NCI-H345 treated with DMSO at 0.1 percent for 48 hours (cell line): ENCODE measurements around the gene HABP4.

ENCODE experiments used
- DNase-seq: peaks from one replicate; lab custom pipeline; 2025; ENCODE audit not compliant: unreplicated experiment; lab: John Stamatoyannopoulos, UW

The HABP4 gene

GRCh38 chr9:96435345-96435744 lies 14.6 kb upstream of the HABP4 start:
- no peak for DNase-seq

- DNase-seq, result no peak
Measured at GRCh38 chr9:96436063-96436455, 13.9 kb upstream of the HABP4 start.

- DNase-seq, result no peak
Measured at GRCh38 chr9:96436456-96437126, 13.4 kb upstream of the HABP4 start.

GRCh38 chr9:96437454-96437853 lies 12.5 kb upstream of the HABP4 start:
- DNase-seq, result no peak

- no peak for DNase-seq
Measured at GRCh38 chr9:96440671-96441199, 9.2 kb upstream of the HABP4 start.

- no peak for DNase-seq
Measured at GRCh38 chr9:96441798-96442445, 8.0 kb upstream of the HABP4 start.

- DNase-seq, result no peak
Measured at GRCh38 chr9:96442491-96442890, 7.5 kb upstream of the HABP4 start.

GRCh38 chr9:96447406-96447805 lies 2.6 kb upstream of the HABP4 start:
- no peak for DNase-seq

GRCh38 chr9:96448546-96449170 lies 1.3 kb upstream of the HABP4 start:
- DNase-seq, result no peak

GRCh38 chr9:96449523-96449844 lies 485 bp upstream of the HABP4 start:
- no peak for DNase-seq

- DNase-seq, result peak; percentile 38
Measured at GRCh38 chr9:96450613-96451528, 902 bp downstream of the HABP4 start.

- no peak for DNase-seq
Measured at GRCh38 chr9:96453625-96454024, 3.7 kb downstream of the HABP4 start.

- DNase-seq, result no peak
Measured at GRCh38 chr9:96457266-96457665, 7.3 kb downstream of the HABP4 start.

- no peak for DNase-seq
Measured at GRCh38 chr9:96458226-96458625, 8.3 kb downstream of the HABP4 start.

GRCh38 chr9:96459268-96460007 lies 9.5 kb downstream of the HABP4 start:
- DNase-seq, result no peak

- no peak for DNase-seq
Measured at GRCh38 chr9:96460470-96460869, 10.5 kb downstream of the HABP4 start.

- DNase-seq, result no peak
Measured at GRCh38 chr9:96460882-96461281, 10.9 kb downstream of the HABP4 start.

GRCh38 chr9:96461336-96461735 lies 11.4 kb downstream of the HABP4 start:
- DNase-seq, result no peak

GRCh38 chr9:96462541-96462940 lies 12.6 kb downstream of the HABP4 start:
- no peak for DNase-seq

- no peak for DNase-seq
Measured at GRCh38 chr9:96464426-96464825, 14.5 kb downstream of the HABP4 start.

GRCh38 chr9:96467784-96468183 lies 17.8 kb downstream of the HABP4 start:
- no peak for DNase-seq
